Activated CD8-positive, alpha-beta T cell treated with anti-CD3 and anti-CD28 coated beads, Interleukin-2, amount 10 ng/mL, durations not matched to agents 7 days and 5 days (primary cell): Measurements from ENCODE around the gene LYZL2. TPM values are rescaled to one million over a fixed set of nuclear protein-coding genes. Genes with fewer than 3 reads are reported as not detected.
"Not testable (repeated sequence)": the region's sequence is repeated elsewhere in the genome, so short reads cannot be mapped to it uniquely, and the experiment has no call there.

Experiments
- ATAC-seq: fragments of 150-1000 bp; cut with Tn5 transposase; one replicate; pipeline ENCODE4 v1.10.0; 2021; ENCODE audit warnings: moderate library complexity
- CTCF ChIA-PET: fragments of 350-600 bp; sonication (Branson Sonifier 250); formaldehyde crosslinking; loops from one replicate; lab custom pipeline; 2021; ENCODE audit warnings: antibody characterized with exemption; lab: Charles Lee
- POLR2A ChIA-PET: fragments of 350-600 bp; sonication (Branson Sonifier 250); formaldehyde crosslinking; loops from one replicate; lab custom pipeline; 2021; ENCODE audit warnings: antibody characterized with exemption; lab: Charles Lee
- DNase-seq: peaks from one replicate; pipeline ENCODE4 v3.0.0-alpha.2; 2020
- H3K27ac Mint-ChIP-seq: one replicate; pipeline ENCODE4 v1.8.0; 2021; ENCODE audit warnings: mild to moderate bottlenecking, mixed read lengths
- H3K27me3 Mint-ChIP-seq: one replicate; pipeline ENCODE4 v1.8.0; 2021; ENCODE audit warnings: low read depth, mixed read lengths
- H3K36me3 Mint-ChIP-seq: one replicate; pipeline ENCODE4 v1.8.0; 2021; ENCODE audit warnings: low read depth, mixed read lengths
- H3K4me1 Mint-ChIP-seq: one replicate; pipeline ENCODE4 v1.8.0; 2021; ENCODE audit warnings: low read depth, mixed read lengths
- H3K4me3 Mint-ChIP-seq: one replicate; pipeline ENCODE4 v1.8.0; 2021; ENCODE audit warnings: mild to moderate bottlenecking, mixed read lengths
- H3K9me3 Mint-ChIP-seq: one replicate; pipeline ENCODE4 v1.8.0; 2022; ENCODE audit warnings: mixed read lengths; ENCODE audit not compliant: insufficient read depth
- total RNA-seq, 2 experiments: library from RNA; stranded (reverse); gene quantifications; one replicate each; pipeline ENCODE4 v1.2.3, GENCODE V29; 2021

Gene LYZL2
- total RNA-seq, 2 experiments from 2014 or later = not detected

DNA sequence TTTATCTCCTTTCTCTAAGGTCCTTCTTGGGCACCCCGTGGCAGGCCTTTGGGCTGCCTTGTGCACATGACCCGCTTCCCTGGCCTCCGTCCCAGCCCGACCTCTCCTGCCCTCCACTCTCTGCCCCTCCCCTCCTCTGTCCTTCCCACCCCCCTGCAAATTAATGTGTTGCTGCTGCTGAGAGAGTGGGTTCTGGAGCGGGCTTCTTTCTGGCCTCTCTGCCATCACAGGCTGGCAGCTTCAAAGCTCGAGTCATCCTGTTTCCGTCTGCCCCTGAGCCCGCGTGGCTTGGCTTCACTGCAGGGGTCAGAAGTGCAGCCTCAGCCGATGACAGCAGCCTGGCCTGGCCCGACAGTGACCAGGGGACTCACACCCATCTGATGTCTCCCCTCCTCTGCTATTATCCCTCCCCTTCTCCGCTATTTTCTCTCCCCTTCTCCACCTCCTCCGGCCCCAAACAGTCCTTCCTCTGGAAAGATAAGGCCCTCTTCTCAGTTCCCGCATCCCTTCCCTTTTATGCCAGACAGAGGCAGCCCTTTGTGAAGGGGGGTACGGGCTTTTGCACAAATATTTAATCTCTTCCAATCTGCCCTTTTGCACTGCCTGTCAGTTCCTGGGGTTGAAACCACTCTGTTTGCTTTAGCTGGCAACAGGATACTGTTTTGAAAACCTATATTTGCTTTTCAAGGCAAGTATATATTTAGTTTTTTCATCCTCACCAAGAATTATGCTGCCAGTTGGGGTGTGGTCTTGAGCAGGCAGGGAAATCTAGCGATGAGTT is 24.0 kb downstream of the LYZL2 start:
- H3K27ac Mint-ChIP-seq, H3K4me1 Mint-ChIP-seq, DNase-seq, H3K9me3 Mint-ChIP-seq, H3K4me3 Mint-ChIP-seq, POLR2A ChIA-PET, H3K36me3 Mint-ChIP-seq, ATAC-seq: not testable (repeated sequence)
- peaks cover 25% of the 10 kb centered on the region for H3K27me3 Mint-ChIP-seq
- CTCF ChIA-PET = interaction anchor here (0.8 to 2.5 kb wide), 4 partner anchors 14 to 213 kb away, joined by 3 to 10 read pairs (median 6); no protein-coding TSS in a partner anchor

DNA sequence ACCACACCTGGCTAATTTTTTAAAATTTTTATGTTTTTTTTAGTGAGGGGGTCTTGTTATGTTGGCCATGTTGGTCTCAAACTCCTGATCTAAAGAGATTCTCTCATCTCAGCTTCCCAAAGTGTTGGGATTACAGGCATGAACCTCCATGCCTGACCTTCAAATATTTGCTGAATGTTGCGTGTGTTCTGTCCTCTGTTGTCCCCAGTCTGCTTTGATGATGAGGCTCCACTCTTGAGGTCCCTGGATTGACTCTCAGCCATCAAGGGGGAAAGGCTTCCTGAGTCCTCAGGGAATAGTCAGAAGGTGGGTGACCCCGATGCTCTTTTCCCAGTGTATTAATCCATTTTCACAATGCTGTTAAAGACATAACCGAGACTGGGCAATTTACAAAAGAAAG is 26.0 kb downstream of the LYZL2 start:
- ATAC-seq = no peak
- no peaks in the 10 kb centered on the region for H3K36me3 Mint-ChIP-seq
- DNase-seq = no peak
- no peaks in the 10 kb centered on the region for H3K9me3 Mint-ChIP-seq
- H3K4me1 Mint-ChIP-seq = peaks cover 2% of the 10 kb centered on the region
- peaks cover 14% of the 10 kb centered on the region for H3K27me3 Mint-ChIP-seq
- H3K27ac Mint-ChIP-seq = no peak overlapping the region
- ChIA-PET CTCF (interaction anchor here (1.2 to 2.3 kb wide), 2 partner anchors 12 to 36 kb away, joined by 3 to 8 read pairs; no protein-coding TSS in a partner anchor), POLR2A (no interaction called here)
- no peak overlapping the region for H3K4me3 Mint-ChIP-seq

DNA sequence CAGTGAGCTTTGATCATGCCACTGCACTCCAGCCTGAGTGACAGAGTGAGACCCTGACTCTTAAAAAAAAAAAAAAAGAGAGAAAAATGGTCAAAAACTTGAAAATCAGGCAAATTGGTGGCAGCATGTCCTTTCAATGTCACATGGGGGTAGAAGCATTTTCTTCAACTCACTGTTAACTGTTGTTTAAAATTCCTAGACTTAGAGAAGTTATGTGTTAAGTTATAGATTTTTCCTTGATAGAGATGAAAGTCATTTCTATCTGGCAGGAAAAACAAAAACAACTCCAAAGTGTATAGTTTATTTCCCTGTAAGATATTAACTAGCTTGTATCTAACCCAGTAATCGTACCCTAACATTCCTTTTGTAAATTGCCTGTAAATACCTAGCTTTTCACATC is 26.8 kb downstream of the LYZL2 start:
- Mint-ChIP-seq H3K27me3 (peaks cover 14% of the 10 kb centered on the region), H3K4me3 (no peak overlapping the region), H3K4me1 (peaks cover 2% of the 10 kb centered on the region), H3K36me3 (no peaks in the 10 kb centered on the region), H3K27ac (no peak overlapping the region), H3K9me3 (no peaks in the 10 kb centered on the region)
- CTCF ChIA-PET = interaction anchor here (1.2 to 1.7 kb wide), 3 partner anchors 21 to 244 kb away, joined by 3 to 5 read pairs (median 4); no protein-coding TSS in a partner anchor
- DNase-seq = no peak
- no peak for ATAC-seq
- POLR2A ChIA-PET = no interaction called here

DNA sequence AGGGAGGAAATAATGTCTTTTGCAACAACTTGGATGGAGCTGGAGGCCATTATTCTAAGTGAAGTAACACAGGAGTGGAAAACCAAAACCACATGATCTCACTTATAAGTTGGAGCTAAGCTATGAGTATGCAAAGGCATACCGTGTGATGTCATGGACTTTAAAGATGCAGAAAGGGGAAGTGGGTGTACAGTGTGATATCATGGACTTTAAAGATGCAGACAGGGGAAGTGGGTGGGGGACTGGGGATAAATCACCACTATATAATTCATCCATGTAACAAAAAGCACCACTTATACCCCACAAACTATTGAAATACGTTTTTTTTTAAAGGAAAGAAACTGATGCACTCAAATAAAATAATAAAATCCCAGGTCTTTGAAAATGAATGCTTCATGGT is 29.5 kb downstream of the LYZL2 start:
- no peaks in the 10 kb centered on the region for H3K36me3 Mint-ChIP-seq
- POLR2A ChIA-PET = no interaction called here

DNA sequence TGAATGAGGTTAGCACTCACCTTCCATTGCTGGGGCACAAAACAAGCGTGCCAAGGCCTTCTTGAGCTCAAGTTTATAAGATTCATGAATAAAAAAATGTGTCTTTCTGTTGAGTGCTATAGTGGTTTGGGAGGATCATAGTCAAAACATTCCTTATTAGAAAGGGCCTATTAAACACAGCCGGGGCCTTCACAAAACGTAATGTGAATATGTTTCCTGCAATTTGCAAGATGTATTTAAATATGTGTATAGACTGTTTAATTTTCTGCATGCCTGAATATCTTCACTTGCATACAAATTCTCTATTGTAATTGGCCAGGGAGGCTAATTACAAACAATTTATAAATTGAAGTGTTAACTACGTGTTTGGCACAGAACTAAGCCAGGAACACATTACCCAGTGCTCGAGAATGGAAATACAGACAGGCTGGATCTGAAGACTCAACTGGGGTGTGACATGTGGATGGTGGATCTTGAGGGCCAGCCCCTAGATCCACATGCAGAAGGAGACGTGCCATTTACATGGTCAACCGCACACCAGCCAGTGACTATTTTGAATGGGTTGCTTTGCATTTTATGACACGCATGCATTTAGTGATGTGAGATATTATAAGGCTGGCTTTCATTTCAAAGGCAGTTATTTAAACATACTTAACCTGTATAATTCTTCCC is 31.3 kb downstream of the LYZL2 start:
- Mint-ChIP-seq H3K36me3 (no peaks in the 10 kb centered on the region), H3K4me3 (no peak overlapping the region), H3K9me3 (no peaks in the 10 kb centered on the region), H3K4me1 (peaks cover 2% of the 10 kb centered on the region), H3K27ac (no peak overlapping the region), H3K27me3 (peaks cover 20% of the 10 kb centered on the region)
- CTCF ChIA-PET = interaction anchor here (1.8 kb wide), 1 partner anchor 206 kb away, joined by 3 read pairs; no protein-coding TSS in a partner anchor
- ATAC-seq (no peak), DNase-seq (no peak)
- POLR2A ChIA-PET = interaction anchor here (0.9 kb wide), 1 partner anchor 226 kb away, joined by 3 read pairs; no protein-coding TSS in a partner anchor

More for the DNA sequence above, 29.5 kb downstream of the LYZL2 start:
- ATAC-seq (no peak), DNase-seq (no peak)
- Mint-ChIP-seq H3K27me3 (peaks cover 13% of the 10 kb centered on the region), H3K4me3 (no peak overlapping the region), H3K9me3 (no peaks in the 10 kb centered on the region), H3K27ac (no peak overlapping the region), H3K4me1 (peaks cover 2% of the 10 kb centered on the region)
- CTCF ChIA-PET = interaction anchor here (1.1 to 1.4 kb wide), 2 partner anchors 9 to 40 kb away, joined by 4 to 5 read pairs; no protein-coding TSS in a partner anchor

DNA sequence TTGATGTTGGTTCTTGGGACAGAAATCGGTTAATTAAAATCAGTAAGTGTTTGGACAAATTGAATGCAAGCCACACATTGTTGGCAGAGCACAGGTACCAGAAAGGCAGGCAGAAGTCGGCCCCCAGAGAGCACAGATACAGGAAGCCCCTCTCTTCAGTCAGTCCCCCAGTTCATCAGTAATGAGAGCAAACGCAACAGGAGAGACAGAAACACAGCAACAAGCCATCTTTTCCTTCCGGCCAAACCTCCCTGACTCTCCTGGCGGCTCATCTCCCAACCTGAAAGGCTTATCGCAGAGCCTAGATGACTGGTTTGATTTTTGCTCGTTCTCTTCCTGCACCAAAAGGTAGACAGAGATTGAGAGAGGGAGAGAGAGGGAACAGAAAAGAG is 32.1 kb downstream of the LYZL2 start:
- POLR2A ChIA-PET, H3K27ac Mint-ChIP-seq, H3K36me3 Mint-ChIP-seq, DNase-seq, ATAC-seq, H3K9me3 Mint-ChIP-seq, H3K4me1 Mint-ChIP-seq, H3K4me3 Mint-ChIP-seq: not testable (repeated sequence)
- CTCF ChIA-PET = interaction anchor here (1.8 kb wide), 1 partner anchor 205 kb away, joined by 3 read pairs; no protein-coding TSS in a partner anchor
- peaks cover 20% of the 10 kb centered on the region for H3K27me3 Mint-ChIP-seq

DNA sequence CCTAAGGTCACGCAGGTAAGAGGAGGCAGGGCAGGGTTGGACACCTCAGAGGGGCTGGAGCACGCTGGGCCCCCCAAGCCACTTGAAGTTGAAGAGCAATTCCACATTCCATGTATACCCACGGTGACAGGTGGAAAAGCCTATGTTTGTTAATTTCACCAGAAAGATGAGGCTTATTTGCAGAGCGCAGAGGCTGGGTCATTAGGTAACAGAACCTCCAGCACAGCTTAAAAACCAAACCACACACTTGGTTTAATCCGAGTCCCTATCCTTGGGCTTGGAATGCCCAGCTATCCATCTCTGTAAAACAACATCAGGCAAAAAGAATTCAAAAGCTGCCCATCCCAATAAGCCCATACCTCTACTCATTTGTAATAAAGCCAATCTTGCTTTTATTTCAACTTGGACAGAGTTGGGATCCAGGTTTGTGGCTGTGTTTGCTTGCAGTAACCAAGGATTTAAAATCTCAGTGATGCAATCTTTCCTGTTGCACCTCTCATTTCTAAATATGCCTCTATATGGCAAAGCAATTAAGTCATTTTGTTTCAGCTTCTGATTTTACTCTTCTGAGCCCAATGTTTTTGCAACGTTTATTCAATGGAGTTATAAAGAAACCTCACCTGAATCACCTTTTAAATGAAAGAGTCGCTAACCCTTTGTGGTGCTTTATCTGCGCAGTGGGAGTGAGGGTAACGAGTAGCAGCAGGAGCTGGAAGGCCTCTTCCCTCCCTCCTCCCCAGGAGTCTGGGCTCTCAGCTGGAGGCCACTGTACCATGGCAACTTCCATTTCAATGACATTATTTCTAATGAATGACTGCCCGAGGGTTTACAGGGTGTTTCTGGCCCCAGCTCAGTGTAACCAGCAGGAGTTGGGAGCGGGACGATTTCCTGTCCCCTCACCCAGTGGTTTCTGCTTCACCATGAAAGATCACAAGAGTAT is 32.8 kb downstream of the LYZL2 start:
- H3K27me3 Mint-ChIP-seq = peaks cover 24% of the 10 kb centered on the region
- H3K36me3 Mint-ChIP-seq, POLR2A ChIA-PET, ATAC-seq, H3K4me1 Mint-ChIP-seq, DNase-seq, H3K9me3 Mint-ChIP-seq, H3K27ac Mint-ChIP-seq, H3K4me3 Mint-ChIP-seq: not testable (repeated sequence)
- CTCF ChIA-PET = interaction anchor here (0.8 kb wide), 1 partner anchor 15 kb away, joined by 3 read pairs; no protein-coding TSS in a partner anchor

DNA sequence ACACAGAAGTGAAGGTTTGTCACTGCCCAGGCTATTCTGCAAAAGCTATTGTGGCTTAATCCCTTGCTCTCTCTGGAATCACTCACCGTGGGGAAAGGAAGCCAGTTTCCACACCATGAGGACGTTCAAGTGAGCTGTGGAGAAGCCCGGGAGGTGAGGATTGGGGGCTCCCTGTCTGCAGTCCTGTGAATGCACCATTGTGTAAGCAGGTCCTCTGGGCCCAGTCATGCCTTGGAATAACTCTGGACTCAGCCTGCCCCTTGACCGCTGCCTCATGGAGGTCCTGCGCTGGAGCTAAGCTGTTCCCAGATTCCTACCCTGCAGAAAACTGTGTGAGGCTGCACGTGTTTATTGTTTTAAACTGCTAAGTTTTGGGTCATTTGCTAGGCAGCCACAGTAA is 33.5 kb downstream of the LYZL2 start:
- H3K36me3 Mint-ChIP-seq = no peaks in the 10 kb centered on the region
- CTCF ChIA-PET = no interaction called here

DNA sequence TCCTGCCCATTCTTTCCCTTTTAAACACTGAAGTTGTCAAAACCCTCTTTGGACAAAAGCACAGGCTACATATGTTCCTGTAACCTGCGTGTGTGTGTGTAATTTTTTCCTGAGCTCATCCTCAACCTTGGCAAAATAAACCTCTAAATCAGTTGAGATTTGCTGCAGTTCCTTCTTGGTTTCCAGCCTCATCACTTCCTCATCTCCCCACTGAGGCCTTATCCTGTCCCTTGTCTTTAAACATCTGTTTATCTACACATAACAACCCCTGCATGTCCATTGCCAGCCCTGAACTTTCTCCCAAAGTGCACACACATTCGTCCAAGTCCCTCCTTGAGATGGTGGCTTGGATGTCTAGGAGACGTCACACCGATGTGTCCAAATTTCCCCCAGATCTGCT is 35.5 kb downstream of the LYZL2 start:
- no peak for DNase-seq
- POLR2A ChIA-PET = no interaction called here
- no peak overlapping the region for H3K4me3 Mint-ChIP-seq
- CTCF ChIA-PET = interaction anchor here (1.0 to 1.3 kb wide), 3 partner anchors 12 to 202 kb away, joined by 3 read pairs; no protein-coding TSS in a partner anchor
- no peaks in the 10 kb centered on the region for H3K36me3 Mint-ChIP-seq
- no peak for ATAC-seq
- no peak overlapping the region for H3K27ac Mint-ChIP-seq
- no peaks in the 10 kb centered on the region for H3K9me3 Mint-ChIP-seq
- H3K27me3 Mint-ChIP-seq = peaks cover 28% of the 10 kb centered on the region
- peaks cover 3% of the 10 kb centered on the region for H3K4me1 Mint-ChIP-seq

More for the DNA sequence above, 33.5 kb downstream of the LYZL2 start:
- Mint-ChIP-seq H3K4me3 (no peak overlapping the region), H3K9me3 (no peaks in the 10 kb centered on the region), H3K4me1 (peaks cover 5% of the 10 kb centered on the region), H3K27me3 (peaks cover 24% of the 10 kb centered on the region), H3K27ac (no peak overlapping the region)
- POLR2A ChIA-PET = no interaction called here
- ATAC-seq (no peak), DNase-seq (no peak)

DNA sequence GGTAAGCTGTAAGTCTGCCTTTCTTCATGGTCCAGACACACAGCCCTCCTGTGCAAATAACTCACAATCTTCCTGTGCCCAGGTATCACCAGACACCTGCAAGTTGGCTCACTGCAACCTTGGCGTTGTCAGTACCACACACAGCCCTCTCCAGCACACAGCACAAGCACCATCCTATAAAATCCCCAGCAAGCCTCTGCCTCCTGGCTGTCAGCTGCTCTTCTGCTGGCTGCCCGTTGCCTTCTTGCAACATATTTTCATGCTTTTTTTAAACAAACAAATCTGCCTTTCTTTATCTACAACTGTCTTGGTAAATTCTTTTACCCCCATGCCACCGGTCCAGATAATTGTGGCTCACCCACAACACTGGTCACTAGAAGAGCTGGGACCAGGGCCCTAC is 36.8 kb downstream of the LYZL2 start:
- POLR2A ChIA-PET, H3K9me3 Mint-ChIP-seq, H3K36me3 Mint-ChIP-seq, DNase-seq, ATAC-seq, H3K4me3 Mint-ChIP-seq, H3K4me1 Mint-ChIP-seq, H3K27ac Mint-ChIP-seq: not testable (repeated sequence)
- CTCF ChIA-PET = interaction anchor here (0.9 to 5.2 kb wide), 6 partner anchors 9 to 233 kb away, joined by 3 to 149 read pairs (median 28); no protein-coding TSS in a partner anchor
- peaks cover 28% of the 10 kb centered on the region for H3K27me3 Mint-ChIP-seq

DNA sequence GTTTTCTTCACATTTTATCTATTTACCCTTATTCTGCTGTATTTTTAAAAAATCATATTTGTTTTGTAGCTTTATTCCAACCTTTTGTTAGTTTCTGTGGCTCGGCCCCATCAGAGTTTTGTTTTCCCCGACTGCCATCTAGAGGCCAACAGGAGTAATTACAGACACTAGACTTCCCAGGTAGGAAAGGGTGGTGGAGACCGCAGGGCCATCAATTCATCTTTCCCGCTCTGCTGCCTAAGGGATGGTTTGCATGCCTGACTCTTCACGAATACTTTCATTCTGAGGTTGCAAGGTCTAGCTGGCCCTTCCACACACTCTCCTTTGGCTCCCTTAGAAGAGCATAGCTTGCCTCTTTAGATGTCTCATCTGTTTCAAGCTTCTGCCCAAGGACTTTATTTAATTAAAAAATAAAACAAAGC is 38.3 kb downstream of the LYZL2 start:
- Mint-ChIP-seq H3K4me3 (no peak overlapping the region), H3K36me3 (no peaks in the 10 kb centered on the region), H3K27me3 (peaks cover 25% of the 10 kb centered on the region), H3K9me3 (no peaks in the 10 kb centered on the region), H3K27ac (no peak overlapping the region), H3K4me1 (peaks cover 3% of the 10 kb centered on the region)
- CTCF ChIA-PET = interaction anchor here (0.6 to 5.2 kb wide), 65 partner anchors 9 to 1207 kb away, joined by 3 to 149 read pairs (median 6); no protein-coding TSS in a partner anchor
- DNase-seq (peak; percentile 51), ATAC-seq (peak; percentile 57)
- POLR2A ChIA-PET = no interaction called here
